ENCODE measurements around the gene CRTC1. TPM values are rescaled to one million over a fixed set of nuclear protein-coding genes. Genes with fewer than 3 reads are reported as not detected.

CRTC1 gene
- total and polyA plus RNA-seq, 2 of the 13 experiments (the other 11 are each of a cell fraction or from before 2014, with no cell fraction given), result 2.0 to 2.7 TPM

GRCh38 chr19:18731562-18732008 is 48.1 kb downstream of the CRTC1 start (continued):
- TF ChIP-seq FOXP4 (CRISPR knock-in tag; IDR thresholded peaks at IDR 0.05) (no peak), NONO (IDR thresholded peaks at IDR 0.05) (no peak), NONO (CRISPR knock-in tag; conservative IDR thresholded peaks at IDR 0.05) (peak; percentile 77; the same call in 1 of the 2 replicates), SOX13 (IDR thresholded peaks at IDR 0.05) (no peak), SOX13 (CRISPR knock-in tag; conservative IDR thresholded peaks at IDR 0.05 in 1 of 2, IDR thresholded peaks at IDR 0.05 in 1 of 2) (peak in 1 of 2 experiments; percentile 38; a peak in 1 of 4 replicates), ZNF670 (CRISPR knock-in tag; IDR thresholded peaks at IDR 0.05; ENCODE audit: borderline replicate concordance) (peak; percentile 66; the same call in 1 of the 2 replicates), TARDBP (CRISPR knock-in tag; IDR thresholded peaks at IDR 0.05) (peak; percentile 18; the same call in 1 of the 2 replicates), ATF2 (CRISPR knock-in tag; IDR thresholded peaks at IDR 0.05) (no peak), SSRP1 (CRISPR knock-in tag; IDR thresholded peaks at IDR 0.05) (no peak), ZBTB8A (CRISPR knock-in tag; IDR thresholded peaks at IDR 0.05; ENCODE audit: borderline replicate concordance, low read depth) (no peak), XRCC5 (optimal IDR thresholded peaks at IDR 0.05; ENCODE audit: low read length) (no peak), SRF (IDR thresholded peaks at IDR 0.05; ENCODE audit: low read depth, low read length) (no peak), DNMT1 (CRISPR knock-in tag; IDR thresholded peaks at IDR 0.05) (no peak), PHF5A (CRISPR knock-in tag; IDR thresholded peaks at IDR 0.05; ENCODE audit: low read depth, unreplicated experiment) (no peak), ZBTB7A (CRISPR knock-in tag; IDR thresholded peaks at IDR 0.05) (peak; percentile 94), CEBPB (IDR thresholded peaks at IDR 0.05; ENCODE audit: borderline replicate concordance, low read depth, low read length) (no peak), MATR3 (CRISPR knock-in tag; IDR thresholded peaks at IDR 0.05) (no peak)
- TF ChIP-seq, protein P1, sequence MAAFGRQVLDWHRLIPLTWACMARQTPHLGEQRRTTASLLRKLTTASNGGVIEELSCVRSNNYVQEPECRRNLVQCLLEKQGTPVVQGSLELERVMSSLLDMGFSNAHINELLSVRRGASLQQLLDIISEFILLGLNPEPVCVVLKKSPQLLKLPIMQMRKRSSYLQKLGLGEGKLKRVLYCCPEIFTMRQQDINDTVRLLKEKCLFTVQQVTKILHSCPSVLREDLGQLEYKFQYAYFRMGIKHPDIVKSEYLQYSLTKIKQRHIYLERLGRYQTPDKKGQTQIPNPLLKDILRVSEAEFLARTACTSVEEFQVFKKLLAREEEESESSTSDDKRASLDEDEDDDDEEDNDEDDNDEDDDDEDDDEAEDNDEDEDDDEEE (CRISPR knock-in tag; IDR thresholded peaks at IDR 0.05), result peak; percentile 11; the same call in 1 of the 2 replicates
- TF ChIP-seq, protein P2, sequence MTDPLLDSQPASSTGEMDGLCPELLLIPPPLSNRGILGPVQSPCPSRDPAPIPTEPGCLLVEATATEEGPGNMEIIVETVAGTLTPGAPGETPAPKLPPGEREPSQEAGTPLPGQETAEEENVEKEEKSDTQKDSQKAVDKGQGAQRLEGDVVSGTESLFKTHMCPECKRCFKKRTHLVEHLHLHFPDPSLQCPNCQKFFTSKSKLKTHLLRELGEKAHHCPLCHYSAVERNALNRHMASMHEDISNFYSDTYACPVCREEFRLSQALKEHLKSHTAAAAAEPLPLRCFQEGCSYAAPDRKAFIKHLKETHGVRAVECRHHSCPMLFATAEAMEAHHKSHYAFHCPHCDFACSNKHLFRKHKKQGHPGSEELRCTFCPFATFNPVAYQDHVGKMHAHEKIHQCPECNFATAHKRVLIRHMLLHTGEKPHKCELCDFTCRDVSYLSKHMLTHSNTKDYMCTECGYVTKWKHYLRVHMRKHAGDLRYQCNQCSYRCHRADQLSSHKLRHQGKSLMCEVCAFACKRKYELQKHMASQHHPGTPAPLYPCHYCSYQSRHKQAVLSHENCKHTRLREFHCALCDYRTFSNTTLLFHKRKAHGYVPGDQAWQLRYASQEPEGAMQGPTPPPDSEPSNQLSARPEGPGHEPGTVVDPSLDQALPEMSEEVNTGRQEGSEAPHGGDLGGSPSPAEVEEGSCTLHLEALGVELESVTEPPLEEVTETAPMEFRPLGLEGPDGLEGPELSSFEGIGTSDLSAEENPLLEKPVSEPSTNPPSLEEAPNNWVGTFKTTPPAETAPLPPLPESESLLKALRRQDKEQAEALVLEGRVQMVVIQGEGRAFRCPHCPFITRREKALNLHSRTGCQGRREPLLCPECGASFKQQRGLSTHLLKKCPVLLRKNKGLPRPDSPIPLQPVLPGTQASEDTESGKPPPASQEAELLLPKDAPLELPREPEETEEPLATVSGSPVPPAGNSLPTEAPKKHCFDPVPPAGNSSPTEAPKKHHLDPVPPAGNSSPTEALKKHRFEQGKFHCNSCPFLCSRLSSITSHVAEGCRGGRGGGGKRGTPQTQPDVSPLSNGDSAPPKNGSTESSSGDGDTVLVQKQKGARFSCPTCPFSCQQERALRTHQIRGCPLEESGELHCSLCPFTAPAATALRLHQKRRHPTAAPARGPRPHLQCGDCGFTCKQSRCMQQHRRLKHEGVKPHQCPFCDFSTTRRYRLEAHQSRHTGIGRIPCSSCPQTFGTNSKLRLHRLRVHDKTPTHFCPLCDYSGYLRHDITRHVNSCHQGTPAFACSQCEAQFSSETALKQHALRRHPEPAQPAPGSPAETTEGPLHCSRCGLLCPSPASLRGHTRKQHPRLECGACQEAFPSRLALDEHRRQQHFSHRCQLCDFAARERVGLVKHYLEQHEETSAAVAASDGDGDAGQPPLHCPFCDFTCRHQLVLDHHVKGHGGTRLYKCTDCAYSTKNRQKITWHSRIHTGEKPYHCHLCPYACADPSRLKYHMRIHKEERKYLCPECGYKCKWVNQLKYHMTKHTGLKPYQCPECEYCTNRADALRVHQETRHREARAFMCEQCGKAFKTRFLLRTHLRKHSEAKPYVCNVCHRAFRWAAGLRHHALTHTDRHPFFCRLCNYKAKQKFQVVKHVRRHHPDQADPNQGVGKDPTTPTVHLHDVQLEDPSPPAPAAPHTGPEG (CRISPR knock-in tag; IDR thresholded peaks at IDR 0.05), result no peak

All from HepG2 (cell line).